KG1 (cell line): ENCODE results near the gene LYZL2.
"Not testable (repeated sequence)": the region's sequence is repeated elsewhere in the genome, so short reads cannot be mapped to it uniquely, and the experiment has no call there.

Source experiments
- DNase-seq: peaks from one replicate; lab custom pipeline; 2025; lab: John Stamatoyannopoulos, UW

The LYZL2 gene

DNA sequence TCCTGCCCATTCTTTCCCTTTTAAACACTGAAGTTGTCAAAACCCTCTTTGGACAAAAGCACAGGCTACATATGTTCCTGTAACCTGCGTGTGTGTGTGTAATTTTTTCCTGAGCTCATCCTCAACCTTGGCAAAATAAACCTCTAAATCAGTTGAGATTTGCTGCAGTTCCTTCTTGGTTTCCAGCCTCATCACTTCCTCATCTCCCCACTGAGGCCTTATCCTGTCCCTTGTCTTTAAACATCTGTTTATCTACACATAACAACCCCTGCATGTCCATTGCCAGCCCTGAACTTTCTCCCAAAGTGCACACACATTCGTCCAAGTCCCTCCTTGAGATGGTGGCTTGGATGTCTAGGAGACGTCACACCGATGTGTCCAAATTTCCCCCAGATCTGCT lies 35.5 kb downstream of the LYZL2 start:
- no peak for DNase-seq

DNA sequence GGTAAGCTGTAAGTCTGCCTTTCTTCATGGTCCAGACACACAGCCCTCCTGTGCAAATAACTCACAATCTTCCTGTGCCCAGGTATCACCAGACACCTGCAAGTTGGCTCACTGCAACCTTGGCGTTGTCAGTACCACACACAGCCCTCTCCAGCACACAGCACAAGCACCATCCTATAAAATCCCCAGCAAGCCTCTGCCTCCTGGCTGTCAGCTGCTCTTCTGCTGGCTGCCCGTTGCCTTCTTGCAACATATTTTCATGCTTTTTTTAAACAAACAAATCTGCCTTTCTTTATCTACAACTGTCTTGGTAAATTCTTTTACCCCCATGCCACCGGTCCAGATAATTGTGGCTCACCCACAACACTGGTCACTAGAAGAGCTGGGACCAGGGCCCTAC lies 36.8 kb downstream of the LYZL2 start:
- not testable (repeated sequence) for DNase-seq

DNA sequence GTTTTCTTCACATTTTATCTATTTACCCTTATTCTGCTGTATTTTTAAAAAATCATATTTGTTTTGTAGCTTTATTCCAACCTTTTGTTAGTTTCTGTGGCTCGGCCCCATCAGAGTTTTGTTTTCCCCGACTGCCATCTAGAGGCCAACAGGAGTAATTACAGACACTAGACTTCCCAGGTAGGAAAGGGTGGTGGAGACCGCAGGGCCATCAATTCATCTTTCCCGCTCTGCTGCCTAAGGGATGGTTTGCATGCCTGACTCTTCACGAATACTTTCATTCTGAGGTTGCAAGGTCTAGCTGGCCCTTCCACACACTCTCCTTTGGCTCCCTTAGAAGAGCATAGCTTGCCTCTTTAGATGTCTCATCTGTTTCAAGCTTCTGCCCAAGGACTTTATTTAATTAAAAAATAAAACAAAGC lies 38.3 kb downstream of the LYZL2 start:
- peak; percentile 42 for DNase-seq

DNA sequence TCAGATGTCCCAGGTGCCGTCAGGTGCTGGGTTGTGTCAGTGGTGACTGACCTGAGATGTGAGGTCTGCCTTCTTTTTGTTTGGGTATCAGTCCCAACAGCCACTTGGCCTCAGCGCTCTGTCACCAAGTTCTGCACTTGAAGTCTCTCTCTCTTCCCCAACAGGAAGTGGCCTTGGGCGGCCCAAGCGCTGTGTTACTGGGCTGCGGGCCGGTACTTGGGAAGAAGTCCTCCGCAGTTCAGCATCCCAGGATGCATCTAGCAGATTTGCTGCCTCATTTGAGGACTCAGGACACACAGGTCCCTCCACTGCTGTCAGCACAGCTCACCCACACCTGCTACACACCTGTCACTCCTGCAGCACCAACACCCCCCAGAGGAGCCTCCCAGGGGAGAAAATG lies 40.1 kb downstream of the LYZL2 start:
- DNase-seq: no peak

DNA sequence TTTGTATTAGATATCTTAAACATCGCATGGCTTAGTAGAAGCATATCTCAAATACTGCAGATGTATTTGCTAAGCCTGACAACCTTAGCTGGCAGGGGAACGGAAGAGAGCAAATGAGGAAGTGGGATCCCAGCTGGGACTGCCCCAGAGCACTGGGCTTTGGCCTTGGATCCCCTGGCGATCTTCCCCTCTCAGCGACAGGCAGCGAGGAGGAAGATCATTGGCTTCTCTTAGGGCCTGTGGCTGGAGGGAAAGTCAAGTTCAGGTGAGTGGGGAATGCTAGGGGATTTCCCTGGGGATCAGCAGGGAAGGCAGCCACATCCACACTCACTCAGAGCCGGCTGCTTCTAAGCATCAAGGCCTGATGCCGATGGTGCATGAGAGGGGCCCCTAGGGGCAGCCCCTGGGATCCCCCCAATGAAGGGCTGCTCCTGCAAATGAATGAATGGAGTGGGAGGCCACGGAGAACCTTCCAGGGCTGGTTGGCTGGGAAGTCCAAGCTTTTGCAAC lies 42.0 kb downstream of the LYZL2 start:
- no peak for DNase-seq

DNA sequence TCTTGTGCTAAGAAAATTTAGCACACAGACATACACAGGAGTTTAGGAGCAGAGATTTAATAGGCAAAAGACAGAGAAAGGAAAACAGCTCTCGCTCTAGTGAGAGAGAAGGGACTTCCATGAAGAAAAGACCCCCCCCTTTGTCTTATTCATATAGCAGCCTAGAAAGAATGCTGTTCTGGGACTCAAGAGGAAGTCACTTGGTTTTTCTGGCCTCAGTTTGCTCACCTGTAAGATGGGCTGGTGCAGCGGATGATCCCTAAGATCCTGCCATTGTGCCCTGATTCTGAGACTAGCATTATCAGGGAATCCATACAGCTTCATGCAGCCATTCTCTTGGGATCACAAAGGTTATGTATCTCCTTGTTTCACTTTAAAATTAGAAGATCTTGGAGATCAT lies 42.7 kb downstream of the LYZL2 start:
- DNase-seq: no peak

DNA sequence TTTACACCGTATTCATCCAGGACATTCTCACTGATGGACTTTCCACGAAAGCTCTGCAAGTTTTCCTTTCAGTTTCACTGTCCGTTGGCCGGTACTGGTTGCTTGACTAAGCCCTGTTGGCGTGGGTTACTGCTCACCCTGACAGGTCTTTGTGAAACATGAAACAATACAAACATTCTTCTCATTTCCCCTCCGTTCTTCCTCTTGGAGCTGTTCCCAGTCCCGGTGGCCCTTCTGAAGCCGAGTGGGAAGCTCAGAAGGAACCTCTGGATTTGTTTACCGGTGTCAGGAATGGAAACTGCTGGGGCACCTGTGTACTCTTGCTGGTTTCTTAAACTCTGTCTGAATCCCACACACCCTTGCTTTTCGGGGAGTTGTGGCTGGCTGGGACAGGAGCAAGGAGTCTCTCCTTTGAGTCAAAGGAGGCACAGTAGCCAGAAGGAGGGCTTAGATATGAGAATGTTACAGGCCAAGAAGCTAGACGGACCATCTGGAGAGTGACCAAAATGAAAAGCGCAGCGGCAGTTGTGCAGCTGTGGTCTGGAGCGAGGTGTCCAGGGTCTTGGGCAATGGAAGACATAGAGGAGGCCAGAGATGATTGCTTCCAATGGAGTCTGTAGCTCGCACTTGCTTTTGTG lies 45.7 kb downstream of the LYZL2 start:
- no peak for DNase-seq

DNA sequence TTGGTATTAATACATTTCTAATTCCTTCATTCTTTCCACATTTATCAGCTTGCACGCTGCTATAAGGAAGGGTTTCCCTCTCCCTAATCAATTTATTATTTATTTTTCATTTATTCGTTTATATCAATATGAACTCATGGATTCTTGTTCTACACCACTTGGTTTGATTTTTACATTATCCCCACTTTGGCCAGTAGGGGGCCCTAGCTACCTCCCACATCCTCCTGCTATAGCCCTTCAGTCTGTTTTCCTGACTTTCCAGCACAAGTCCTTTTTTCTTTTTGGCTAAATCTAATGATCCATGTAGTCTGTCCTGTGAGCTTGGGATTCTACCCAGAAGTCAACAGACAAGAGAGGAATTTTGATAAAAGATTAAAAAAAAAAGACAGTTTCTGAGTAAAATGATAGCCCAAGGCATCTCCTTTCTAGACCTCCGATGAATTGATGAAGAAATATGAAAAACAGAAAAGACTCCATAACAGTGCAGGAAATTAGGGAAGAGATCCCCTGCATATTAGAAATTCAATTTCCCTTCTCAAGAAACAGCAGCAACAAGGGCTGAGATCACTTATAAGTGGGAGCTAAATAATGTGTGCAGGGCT lies 47.7 kb downstream of the LYZL2 start:
- DNase-seq: no peak

DNA sequence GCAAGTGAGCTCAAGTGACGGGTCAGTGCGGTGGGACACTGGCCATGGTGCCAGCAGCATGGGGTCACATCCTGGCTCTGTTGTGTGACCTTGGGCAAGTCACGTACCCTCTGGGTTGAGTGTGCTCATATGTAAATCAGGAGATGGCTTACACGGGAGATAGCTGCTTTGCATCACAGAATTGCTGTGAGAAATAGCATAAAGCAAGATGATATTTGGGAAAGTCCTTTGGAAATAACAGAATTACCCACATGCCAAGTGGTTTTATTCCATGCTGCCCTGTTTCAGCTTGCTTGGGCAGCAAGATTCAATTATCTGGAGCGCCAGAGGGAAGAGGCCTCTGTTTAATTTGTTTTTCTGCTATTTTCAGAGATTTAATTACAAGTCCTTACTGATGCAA lies 48.9 kb downstream of the LYZL2 start:
- no peak for DNase-seq

DNA sequence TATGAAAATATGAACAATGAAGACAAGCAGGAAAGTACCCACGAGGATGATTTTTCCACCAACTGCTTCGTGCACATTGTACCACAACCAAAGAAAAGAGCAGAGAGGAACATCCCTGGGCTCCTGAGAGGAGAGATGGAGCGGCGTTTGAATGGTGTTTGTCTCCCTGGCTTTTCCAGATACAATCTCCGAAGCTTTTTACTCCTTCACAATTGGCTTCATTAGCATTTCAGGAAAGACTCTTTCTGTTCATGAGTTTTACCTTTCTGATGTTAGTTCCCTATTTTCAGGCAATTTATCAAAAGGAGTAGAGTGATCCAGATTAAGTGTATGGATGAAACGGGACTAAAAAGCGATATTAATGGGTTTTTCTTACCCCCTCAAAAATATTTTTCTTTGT lies 49.3 kb downstream of the LYZL2 start:
- no peak for DNase-seq

DNA sequence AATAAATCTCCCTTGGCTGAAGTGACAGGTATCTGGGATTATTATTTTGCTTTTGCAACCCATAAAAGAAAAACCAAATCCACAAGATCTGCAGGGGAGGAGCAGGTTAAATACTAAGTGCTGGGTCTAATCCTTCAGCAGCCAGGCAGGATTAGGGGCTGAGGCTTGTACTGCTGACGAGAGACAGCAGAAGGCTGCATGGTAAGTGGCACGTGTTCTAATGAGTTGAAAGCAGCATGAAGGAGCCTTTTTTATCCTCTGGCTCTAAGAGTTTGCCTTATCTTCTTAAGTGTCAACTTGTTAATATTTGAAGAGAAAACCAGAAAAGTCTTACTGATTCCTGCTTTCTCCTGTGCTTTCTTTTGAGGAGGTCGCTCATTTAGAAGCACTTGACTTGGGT lies 50.0 kb downstream of the LYZL2 start:
- no peak for DNase-seq

DNA sequence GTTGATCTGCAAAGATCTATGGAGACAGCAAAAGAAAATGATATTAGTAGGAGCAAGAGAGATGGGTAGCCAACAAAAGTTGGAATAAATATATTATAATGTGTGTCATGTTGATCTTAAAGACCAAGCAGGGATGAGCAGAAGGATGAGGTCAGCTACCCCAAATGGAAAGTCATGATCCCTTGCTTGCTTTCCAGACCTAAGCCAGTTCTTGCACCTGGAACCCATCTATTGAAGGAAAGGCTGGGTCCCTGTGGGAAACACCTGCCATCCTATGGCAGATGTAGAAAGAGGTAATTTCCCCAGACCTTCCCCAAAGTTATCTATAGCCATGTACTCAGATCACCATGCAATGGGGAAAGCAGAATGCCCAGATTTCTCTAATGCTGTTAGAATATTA lies 52.5 kb downstream of the LYZL2 start:
- DNase-seq: no peak

DNA sequence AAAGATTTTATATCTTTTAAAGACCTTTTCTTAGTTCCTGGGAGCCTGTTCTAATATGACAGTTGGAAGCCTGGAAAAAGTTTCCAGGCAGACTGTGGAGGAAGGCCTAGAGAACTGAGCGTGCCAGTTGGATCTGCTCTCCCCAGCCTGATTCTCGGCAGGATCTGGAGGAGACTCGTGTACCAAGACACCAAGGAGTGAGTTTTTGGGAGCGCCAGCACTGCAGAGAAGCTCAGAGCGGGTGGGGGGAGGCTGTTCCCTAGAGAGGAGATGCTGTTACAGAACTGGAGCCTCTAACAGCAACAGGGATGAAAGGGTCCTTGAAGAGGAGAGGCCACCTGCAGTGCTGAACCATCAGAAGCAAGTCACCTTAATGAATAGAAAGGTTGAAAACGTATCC lies 52.9 kb downstream of the LYZL2 start:
- no peak for DNase-seq

DNA sequence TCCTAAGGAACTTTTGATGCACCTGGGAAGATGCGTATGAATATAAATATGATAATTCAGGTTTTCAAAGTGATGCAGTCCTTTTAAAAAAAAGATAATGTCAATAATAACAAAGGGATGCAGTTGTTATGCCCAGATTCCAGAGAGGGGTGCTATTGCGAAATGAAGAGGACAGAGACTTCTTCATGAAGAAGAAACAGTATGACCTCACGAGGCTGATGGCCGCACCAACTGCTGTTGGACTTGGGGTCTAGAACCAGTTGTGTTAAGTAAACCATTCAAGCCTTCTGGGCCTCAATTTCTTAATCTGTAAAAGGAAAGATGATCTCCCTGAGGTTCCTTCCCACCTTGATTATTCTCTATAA lies 55.1 kb downstream of the LYZL2 start:
- no peak for DNase-seq

DNA sequence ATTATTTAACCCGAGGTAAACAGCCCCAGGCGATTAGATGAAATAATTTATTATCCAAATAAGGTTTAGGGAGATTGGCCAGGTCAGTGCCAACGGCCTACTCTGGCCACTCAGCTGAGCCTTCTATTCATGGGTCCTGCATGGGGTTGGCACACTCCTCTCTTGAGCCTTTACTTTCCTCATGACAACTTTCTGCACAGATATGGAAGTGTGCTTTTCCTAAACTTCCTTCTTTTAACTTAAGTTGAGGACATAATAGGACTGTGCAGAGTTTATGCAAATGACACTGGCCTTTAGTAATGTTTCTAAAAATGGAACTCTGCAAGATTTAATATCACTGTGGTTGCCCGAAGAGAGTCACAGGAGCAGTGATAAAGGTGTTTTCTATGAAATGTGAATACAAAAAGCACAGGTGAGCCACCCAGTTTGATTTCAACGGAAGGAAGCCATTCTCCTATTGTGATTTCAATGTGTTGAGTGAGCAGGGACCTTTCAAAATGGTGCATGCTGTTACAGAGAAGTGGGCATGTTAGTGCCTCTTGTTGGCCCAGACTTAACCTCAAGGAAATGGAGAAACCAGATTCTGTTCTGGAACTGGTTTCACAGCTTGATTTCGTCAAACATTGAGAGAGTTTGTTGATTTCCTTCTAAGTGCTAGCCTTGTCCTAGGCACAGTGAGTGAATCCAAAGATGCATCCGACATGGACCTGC lies 55.7 kb downstream of the LYZL2 start:
- DNase-seq: no peak

DNA sequence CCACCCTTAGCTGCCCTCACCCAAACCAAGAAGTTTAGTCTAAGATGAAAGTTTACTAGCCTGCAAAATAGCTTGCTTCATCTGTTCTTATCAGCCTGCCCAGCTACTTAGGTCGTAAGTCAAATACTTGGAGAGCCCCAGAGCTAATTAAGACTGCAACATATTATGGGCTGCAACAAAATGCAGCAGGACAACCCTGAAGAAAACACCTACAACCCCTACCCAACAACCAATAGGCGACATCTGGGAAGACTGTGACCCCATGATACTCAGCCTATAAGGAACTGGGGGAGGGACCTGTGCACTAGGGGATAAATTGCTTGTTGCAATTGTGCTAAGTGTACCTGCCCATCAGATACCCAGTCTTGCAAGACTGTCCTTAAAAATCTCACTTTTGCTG lies 64.1 kb downstream of the LYZL2 start:
- DNase-seq: no peak

DNA sequence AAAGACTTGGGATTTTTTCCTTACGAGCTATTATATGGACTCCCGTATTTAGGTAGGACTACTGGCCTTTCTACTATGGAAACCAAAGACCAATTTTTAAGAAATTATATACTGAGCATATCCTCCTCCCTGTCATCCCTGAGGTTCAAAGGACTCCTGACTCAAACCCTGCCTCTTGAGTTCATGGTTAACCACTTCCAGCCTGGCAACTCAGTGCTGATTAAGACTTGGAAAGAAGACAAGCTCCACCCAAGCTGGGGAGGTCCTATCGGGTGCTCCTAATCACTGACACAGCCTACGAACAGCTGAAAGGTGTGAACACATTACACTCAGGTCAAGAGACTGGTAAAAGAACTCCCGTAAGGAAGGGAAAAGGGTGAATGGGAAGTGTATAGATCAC lies 66.8 kb downstream of the LYZL2 start:
- DNase-seq: no peak
